ENCODE data around the gene TMEM168.
"Not testable (repeated sequence)": the region's sequence is repeated elsewhere in the genome, so short reads cannot be mapped to it uniquely, and the experiment has no call there.

Gene TMEM168, protein sequence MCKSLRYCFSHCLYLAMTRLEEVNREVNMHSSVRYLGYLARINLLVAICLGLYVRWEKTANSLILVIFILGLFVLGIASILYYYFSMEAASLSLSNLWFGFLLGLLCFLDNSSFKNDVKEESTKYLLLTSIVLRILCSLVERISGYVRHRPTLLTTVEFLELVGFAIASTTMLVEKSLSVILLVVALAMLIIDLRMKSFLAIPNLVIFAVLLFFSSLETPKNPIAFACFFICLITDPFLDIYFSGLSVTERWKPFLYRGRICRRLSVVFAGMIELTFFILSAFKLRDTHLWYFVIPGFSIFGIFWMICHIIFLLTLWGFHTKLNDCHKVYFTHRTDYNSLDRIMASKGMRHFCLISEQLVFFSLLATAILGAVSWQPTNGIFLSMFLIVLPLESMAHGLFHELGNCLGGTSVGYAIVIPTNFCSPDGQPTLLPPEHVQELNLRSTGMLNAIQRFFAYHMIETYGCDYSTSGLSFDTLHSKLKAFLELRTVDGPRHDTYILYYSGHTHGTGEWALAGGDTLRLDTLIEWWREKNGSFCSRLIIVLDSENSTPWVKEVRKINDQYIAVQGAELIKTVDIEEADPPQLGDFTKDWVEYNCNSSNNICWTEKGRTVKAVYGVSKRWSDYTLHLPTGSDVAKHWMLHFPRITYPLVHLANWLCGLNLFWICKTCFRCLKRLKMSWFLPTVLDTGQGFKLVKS

DNA sequence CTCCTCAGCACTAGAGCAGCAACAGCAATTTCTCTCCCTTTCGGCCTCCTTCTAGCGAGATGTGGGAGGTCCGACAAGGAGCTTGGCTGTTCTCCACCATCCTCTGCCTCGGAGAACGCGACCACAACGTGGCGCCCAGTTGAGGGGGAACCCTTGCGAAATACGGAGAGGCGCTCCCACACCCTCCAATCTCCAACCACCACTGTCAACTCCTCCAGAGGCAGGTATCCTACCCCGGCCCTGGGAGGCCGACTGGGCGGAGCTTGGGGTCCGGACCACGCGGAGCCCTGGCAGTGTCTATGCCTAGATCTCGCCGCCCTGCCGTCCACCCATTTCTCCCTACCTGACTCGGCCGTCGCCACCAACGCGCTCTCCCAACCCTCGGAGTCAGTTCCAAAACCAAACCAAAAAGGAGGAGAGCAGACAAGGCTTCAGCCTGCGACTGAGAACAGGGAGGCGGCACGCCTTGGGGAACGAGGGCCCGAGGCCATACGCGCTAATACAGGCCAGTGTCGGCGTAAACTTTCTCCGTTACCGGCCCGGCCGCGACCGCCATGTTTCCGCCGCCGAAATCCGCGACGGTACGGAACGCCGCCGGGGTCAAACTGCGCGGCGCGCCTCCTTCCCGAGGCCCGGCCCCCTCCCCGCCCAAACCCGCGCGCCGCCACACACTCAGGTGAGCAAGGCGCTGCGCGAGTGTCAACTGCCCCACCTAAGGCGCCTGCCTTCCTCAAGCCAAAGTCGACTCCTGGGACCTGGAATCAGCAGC lies at the start of gene TMEM168:
TMEM168 (minus strand) TSS at position 577 of the 769 bp plus-strand sequence. CDS start 5,568 bp downstream, outside the sequence.
- H3K36me3 ChIP-seq (ENCODE audit: insufficient read depth, low read length): no peaks in the 10 kb centered on the region; the same call in 1 of the 2 replicates
- peak within 1 kb of the TSS; percentile 66 for H3K4me2 ChIP-seq (ENCODE audit: insufficient read depth, low read length)
- no peaks in the 10 kb centered on the region for H3K9me3 ChIP-seq (ENCODE audit: insufficient read depth, low read length, severe bottlenecking)
- H3K4me1 ChIP-seq (ENCODE audit: insufficient read depth, low read length): peaks cover 24% of the 10 kb centered on the region
- peaks cover 13% of the 10 kb centered on the region for H3K27me3 ChIP-seq (ENCODE audit: insufficient read depth, low read length, poor library complexity)
- TF ChIP-seq, protein P1, sequence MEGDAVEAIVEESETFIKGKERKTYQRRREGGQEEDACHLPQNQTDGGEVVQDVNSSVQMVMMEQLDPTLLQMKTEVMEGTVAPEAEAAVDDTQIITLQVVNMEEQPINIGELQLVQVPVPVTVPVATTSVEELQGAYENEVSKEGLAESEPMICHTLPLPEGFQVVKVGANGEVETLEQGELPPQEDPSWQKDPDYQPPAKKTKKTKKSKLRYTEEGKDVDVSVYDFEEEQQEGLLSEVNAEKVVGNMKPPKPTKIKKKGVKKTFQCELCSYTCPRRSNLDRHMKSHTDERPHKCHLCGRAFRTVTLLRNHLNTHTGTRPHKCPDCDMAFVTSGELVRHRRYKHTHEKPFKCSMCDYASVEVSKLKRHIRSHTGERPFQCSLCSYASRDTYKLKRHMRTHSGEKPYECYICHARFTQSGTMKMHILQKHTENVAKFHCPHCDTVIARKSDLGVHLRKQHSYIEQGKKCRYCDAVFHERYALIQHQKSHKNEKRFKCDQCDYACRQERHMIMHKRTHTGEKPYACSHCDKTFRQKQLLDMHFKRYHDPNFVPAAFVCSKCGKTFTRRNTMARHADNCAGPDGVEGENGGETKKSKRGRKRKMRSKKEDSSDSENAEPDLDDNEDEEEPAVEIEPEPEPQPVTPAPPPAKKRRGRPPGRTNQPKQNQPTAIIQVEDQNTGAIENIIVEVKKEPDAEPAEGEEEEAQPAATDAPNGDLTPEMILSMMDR (IDR thresholded peaks at IDR 0.05; ENCODE audit: borderline replicate concordance, extremely low read depth, low read length, poor library complexity, severe bottlenecking): peak; percentile 16
- TF ChIP-seq EZH2 (IDR thresholded peaks at IDR 0.05; ENCODE audit: borderline replicate concordance, low read depth, low read length, severe bottlenecking): no peak
- peak within 1 kb of the TSS; percentile 85 for H3K27ac ChIP-seq (ENCODE audit: low read length)
- DNase-seq (peak; percentile 78), ATAC-seq (ENCODE audit: insufficient read depth, low read depth) (peak; percentile 82)
- peak within 1 kb of the TSS; percentile 48 to 95 for H3K4me3 ChIP-seq (ENCODE audit: low read depth in 1 of 2, low read length in 2 of 2)
- H3K79me2 ChIP-seq (ENCODE audit: insufficient read depth, low read length): peaks cover 6% of the 10 kb centered on the region
- H3K9ac ChIP-seq (ENCODE audit: low read depth, low read length): peak within 1 kb of the TSS; percentile 74
- H2AFZ ChIP-seq (ENCODE audit: low read depth, low read length): peak within 1 kb of the TSS; percentile 100
- H4K20me1 ChIP-seq (ENCODE audit: insufficient read depth, low read length): no peaks in the 10 kb centered on the region

DNA sequence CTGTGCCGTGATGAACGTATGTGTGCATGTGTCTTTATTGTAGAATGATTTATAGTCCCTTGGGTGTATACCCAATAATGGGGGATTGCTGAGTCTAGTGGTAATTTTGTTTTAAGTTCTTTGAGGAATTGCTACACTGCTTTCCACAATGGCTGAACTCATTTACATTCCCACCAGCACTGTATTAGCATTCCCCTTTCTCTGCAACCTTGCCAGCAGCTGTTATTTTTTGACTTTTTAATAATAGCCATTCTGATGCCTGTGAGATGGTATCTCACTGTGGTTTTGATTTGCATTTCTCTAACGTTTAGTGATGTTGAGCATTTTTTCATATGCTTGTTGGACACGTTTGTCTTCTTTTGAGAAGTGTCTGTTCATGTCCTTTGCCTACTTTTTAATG lies 45.7 kb upstream of the TMEM168 start:
- not testable (repeated sequence) for H3K79me2 ChIP-seq (ENCODE audit: insufficient read depth, low read length); H3K27me3 ChIP-seq (ENCODE audit: insufficient read depth, low read length, poor library complexity); H3K4me2 ChIP-seq (ENCODE audit: insufficient read depth, low read length); H3K4me3 ChIP-seq (ENCODE audit: low read depth in 1 of 2, low read length in 2 of 2); DNase-seq; H4K20me1 ChIP-seq (ENCODE audit: insufficient read depth, low read length); H3K4me1 ChIP-seq (ENCODE audit: insufficient read depth, low read length); H3K9ac ChIP-seq (ENCODE audit: low read depth, low read length); H3K27ac ChIP-seq (ENCODE audit: low read length); H3K9me3 ChIP-seq (ENCODE audit: insufficient read depth, low read length, severe bottlenecking); H2AFZ ChIP-seq (ENCODE audit: low read depth, low read length); ATAC-seq (ENCODE audit: insufficient read depth, low read depth)
- H3K36me3 ChIP-seq (ENCODE audit: insufficient read depth, low read length): peaks cover 14% of the 10 kb centered on the region

DNA sequence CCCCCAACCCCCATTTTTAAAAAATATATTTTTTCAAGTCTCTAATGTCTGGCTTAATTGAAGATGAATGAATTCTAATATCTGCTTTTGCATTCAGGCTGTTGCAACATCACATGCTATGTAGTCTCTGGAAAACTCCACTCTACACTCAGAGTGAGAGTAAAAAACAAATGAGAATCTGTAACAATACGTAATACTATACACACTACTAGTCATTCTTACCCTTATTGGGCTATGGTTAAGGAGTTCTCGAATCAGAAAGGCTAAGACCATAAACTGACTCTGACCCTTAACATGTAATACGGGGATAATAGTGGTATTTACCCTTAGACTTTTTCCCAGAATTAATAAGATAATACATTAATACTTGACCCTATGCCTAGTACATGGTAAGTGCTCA lies 42.9 kb upstream of the TMEM168 start:
- no peak overlapping the region for H2AFZ ChIP-seq (ENCODE audit: low read depth, low read length)
- no peak overlapping the region for H3K9ac ChIP-seq (ENCODE audit: low read depth, low read length)
- no peak overlapping the region for H3K4me2 ChIP-seq (ENCODE audit: insufficient read depth, low read length)
- no peak for TF ChIP-seq EZH2 (IDR thresholded peaks at IDR 0.05; ENCODE audit: borderline replicate concordance, low read depth, low read length, severe bottlenecking)
- TF ChIP-seq, protein P1 (IDR thresholded peaks at IDR 0.05; ENCODE audit: borderline replicate concordance, extremely low read depth, low read length, poor library complexity, severe bottlenecking): no peak
- no peak overlapping the region for H3K4me3 ChIP-seq (ENCODE audit: low read depth in 1 of 2, low read length in 2 of 2)
- no peak overlapping the region for H3K27ac ChIP-seq (ENCODE audit: low read length)
- H3K36me3 ChIP-seq (ENCODE audit: insufficient read depth, low read length): peaks cover 40% of the 10 kb centered on the region
- H4K20me1 ChIP-seq (ENCODE audit: insufficient read depth, low read length): no peaks in the 10 kb centered on the region
- ATAC-seq (ENCODE audit: insufficient read depth, low read depth) (no peak), DNase-seq (no peak)
- peaks cover 14% of the 10 kb centered on the region for H3K9me3 ChIP-seq (ENCODE audit: insufficient read depth, low read length, severe bottlenecking)
- no peaks in the 10 kb centered on the region for H3K79me2 ChIP-seq (ENCODE audit: insufficient read depth, low read length)
- H3K27me3 ChIP-seq (ENCODE audit: insufficient read depth, low read length, poor library complexity): no peaks in the 10 kb centered on the region
- no peaks in the 10 kb centered on the region for H3K4me1 ChIP-seq (ENCODE audit: insufficient read depth, low read length)

Measured in DND-41 (cell line).